ENCODE measurements around the gene GMEB1.

DNA sequence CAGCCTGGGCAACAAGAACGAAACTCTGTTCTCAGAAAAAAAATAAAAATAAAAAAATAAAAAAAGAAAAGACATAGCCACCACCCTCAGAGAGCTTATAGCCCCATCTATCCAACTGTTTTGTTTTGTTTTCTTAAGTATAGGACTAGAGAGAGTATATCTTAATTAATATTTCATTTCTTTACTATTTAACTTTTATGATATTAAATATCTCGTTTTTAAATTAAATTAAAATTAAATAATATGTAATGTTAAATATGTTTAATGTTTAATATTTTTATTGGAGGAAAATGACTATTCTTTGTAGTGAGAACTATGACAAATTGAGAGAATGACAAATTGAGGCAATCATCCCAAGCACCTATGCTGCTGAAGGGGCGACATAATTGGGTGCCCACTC lies 35.0 kb downstream of the GMEB1 start:
- TF ChIP-seq, protein P1, sequence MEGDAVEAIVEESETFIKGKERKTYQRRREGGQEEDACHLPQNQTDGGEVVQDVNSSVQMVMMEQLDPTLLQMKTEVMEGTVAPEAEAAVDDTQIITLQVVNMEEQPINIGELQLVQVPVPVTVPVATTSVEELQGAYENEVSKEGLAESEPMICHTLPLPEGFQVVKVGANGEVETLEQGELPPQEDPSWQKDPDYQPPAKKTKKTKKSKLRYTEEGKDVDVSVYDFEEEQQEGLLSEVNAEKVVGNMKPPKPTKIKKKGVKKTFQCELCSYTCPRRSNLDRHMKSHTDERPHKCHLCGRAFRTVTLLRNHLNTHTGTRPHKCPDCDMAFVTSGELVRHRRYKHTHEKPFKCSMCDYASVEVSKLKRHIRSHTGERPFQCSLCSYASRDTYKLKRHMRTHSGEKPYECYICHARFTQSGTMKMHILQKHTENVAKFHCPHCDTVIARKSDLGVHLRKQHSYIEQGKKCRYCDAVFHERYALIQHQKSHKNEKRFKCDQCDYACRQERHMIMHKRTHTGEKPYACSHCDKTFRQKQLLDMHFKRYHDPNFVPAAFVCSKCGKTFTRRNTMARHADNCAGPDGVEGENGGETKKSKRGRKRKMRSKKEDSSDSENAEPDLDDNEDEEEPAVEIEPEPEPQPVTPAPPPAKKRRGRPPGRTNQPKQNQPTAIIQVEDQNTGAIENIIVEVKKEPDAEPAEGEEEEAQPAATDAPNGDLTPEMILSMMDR (conservative IDR thresholded peaks at IDR 0.05; ENCODE audit: low read depth, low read length) = no peak
- TF ChIP-seq EZH2phosphoT487 (IDR thresholded peaks at IDR 0.05; ENCODE audit: borderline replicate concordance, low read length) = no peak
- TF ChIP-seq EZH2 (IDR thresholded peaks at IDR 0.05; ENCODE audit: low read length, unreplicated experiment) = no peak
